HT1080 (cell line): ENCODE results near the gene PASK. TPM values are rescaled to one million over a fixed set of nuclear protein-coding genes. Genes with fewer than 3 reads are reported as not detected.

Experiments
- DNase-seq: peaks from one replicate; pipeline ENCODE4 v3.0.0-alpha.2; 2015; ENCODE audit warnings: low read depth
- total RNA-seq: library from RNA; depleted of rRNA; stranded (reverse); fragments of >200 nt; shearing (Covaris generic); gene quantifications from 2 replicates; pipeline ENCODE4 v1.2.3, GENCODE V29; 2014

Gene PASK
- total RNA-seq, 1 experiment from 2014 or later: 6.7 TPM

DNA sequence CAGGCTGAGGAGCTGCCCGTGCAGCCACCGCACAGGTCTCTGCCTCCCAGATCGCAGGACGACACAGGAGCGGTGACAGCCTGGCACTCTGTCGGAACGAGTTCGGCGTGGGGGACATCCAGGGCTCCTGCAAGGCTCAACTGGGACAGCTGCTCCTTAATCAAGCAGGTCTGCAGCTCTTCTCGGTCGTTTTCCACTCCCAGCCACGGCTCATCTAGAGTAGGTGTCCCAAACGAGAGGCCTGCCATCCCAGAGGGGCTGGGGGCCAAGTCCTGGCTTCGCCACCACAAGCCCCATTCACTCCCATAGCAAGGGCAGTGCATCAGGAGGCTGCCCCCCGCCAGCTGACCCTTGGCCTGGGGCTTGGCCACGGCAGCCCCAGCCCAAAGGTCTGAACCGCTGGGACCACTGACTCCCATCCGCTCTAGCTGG is 22.5 kb downstream of the PASK start:
- DNase-seq: no peak

DNA sequence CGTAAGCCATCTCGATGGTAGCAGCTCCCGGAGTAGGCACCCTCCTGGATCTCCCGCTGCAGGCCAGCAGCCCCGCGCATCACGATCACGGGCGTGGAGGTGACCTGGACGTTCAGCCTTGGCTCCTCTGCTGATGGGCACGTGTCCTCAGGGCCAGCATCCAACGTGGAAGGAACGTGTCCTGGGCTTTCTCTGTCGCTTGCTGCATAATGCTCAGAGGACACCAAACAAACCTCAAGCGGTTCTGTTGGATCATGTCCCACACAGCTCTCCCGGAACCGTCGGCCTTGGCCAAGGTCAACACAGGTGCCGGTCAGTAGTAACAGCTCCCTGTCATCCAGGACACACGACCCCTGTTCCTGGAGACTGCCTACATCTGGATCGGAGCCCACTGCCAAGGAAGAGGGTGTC is 23.1 kb downstream of the PASK start:
- no peak for DNase-seq

DNA sequence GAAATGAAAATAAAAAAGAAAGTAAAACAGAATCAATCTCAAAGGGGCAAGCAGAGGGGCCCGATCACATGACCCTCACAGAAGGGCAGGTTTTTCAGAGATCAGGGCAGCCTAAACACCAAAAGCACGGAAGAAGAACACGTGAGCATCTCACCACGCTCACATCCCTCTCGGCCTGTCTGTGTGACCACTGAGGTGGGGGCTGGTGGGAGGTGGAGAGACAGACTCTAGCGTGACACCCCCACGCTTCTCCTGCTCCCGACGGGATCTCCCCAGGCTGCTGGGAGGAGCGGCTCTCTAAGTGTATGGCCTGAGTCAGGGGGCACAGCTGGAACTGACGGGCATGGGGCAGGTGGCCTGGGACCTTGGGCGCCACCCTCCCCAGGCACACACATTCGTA is 23.6 kb downstream of the PASK start:
- no peak for DNase-seq

DNA sequence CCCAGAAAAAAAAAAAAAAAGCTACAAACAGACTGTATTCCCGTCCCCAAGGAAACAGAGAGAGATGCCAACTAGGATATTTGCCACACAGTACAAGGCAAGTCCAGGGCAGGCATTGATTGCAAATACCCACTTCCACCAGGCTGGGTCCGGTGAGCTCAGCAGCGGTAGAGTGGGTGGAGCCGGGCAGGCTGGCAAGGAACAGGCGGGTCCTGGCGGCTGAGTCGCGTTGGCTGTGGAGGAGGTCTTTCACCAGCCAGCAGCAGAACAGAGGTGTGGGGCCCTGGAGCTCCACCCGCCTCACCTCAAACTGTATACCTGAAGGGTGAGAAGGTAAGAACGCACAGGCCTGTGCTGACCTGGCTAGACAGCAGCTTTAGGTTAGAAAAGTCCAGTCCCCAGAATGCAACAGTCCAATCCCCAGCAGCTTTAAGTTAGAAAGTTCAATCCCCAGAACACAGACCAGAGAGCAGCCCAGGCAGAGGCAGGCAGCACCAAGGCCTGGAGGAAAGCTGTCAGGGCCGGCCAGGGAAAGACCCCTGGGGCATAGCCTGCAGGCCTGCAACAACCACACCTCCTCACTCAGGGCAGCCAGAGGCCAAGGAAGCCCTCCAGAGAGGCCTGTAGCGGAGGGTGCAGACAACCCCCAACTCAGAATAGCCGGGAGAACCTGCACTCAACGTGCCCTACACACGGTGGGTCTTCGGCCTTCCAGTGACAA is 25.3 kb downstream of the PASK start:
- DNase-seq: peak; percentile 34

DNA sequence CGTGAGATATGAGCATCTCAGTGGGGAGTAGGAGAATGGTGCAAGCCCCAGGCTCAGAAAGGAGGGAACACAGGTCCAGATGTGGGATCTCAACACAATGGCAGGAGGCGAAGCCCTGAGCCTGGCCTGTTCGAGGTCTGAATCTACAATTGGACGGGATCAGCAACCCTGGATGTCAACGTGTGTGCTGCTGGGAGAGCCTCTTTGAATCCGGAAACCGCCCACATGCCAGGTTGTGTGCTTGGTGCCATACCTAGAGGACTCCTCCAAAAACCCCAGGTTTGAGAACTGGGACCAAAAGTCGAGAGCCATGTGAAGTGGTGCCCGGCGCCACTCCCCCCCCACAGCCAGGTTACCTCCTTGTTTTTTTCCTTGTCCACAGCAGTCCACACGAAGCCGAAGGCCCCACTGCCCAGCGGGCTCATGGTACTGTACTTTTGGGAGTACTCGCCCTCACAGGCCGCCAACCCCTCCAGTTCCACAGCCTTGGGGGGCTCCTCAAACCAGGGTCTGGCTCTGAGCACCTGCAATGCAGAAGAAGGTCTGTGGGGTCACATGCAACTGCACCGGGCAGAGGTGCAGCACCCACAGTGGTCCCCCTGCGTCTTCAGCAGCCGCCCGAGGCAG is 26.8 kb downstream of the PASK start:
- DNase-seq: no peak

DNA sequence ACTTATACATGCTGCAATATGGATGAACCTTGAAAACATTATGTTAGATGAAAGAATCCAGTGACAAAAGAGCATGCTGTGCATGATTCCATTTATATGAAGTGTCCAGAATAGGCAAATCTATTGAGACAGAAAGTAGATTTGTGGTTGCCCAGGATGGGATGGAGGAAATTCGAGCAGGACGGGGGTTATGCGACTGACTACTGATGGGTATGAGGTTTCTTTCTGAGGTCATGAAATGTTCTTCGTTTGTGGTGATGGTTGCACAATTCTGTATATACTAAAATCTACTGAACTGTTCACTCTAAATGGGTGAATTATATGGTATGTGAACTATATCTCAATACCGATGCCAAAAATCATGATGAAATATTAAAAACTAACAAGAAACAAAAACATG is 28.3 kb downstream of the PASK start:
- DNase-seq: no peak

DNA sequence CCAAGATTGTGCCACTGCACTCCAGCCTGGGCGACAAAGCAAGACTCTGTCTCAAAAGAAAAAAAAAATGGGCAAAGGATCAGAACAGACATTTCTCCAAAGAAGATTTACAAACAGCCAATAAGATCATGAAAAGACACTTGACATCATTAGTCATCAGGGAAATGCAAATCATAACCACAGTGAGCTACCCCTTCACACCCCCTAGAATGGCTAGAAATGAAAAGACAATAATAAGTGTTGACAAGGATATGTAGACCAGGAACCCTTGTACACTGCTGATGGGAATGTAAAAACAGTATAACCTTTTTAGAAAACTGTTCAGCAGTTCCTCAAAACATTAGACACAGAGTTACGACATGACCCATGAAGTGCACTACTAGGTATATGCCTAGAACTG is 28.8 kb downstream of the PASK start:
- peak; percentile 13 for DNase-seq

DNA sequence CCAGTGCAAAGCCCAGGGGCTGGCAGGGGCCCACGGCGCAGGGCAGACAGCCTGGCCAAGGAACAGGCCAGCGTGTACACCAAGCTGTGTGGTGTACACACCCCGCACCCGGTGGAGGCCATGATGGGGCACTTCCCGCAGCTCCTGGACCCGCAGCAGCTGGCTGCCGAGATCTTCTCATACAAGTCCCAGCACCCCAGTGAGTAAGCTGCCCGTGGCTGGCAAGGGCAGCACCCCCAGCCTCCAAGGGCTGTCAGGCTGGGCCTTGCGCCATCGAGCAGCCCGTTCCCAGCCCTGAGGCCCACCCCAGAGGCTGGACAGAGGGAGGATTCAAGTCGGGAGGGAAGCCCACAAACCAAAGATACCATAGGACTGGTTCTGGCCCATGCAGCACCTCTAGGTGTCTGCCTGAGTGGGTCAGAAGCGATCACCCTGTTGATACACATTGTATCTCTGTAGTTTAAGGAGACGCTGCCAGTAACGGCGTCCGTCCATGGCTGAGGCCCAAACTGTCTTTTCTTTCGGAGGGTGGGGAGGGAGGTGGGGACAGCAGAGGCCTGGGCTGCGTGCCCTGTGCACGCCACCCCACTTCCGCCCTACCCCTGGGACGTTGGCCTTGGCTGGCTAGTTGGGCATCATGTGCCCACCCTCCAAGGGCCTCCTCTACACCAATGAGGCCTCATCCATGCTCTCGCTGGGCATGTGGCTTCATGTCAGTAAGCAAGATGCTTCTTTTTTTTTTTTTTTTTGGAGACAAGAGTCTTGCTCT is 30.4 kb downstream of the PASK start:
- DNase-seq: no peak

DNA sequence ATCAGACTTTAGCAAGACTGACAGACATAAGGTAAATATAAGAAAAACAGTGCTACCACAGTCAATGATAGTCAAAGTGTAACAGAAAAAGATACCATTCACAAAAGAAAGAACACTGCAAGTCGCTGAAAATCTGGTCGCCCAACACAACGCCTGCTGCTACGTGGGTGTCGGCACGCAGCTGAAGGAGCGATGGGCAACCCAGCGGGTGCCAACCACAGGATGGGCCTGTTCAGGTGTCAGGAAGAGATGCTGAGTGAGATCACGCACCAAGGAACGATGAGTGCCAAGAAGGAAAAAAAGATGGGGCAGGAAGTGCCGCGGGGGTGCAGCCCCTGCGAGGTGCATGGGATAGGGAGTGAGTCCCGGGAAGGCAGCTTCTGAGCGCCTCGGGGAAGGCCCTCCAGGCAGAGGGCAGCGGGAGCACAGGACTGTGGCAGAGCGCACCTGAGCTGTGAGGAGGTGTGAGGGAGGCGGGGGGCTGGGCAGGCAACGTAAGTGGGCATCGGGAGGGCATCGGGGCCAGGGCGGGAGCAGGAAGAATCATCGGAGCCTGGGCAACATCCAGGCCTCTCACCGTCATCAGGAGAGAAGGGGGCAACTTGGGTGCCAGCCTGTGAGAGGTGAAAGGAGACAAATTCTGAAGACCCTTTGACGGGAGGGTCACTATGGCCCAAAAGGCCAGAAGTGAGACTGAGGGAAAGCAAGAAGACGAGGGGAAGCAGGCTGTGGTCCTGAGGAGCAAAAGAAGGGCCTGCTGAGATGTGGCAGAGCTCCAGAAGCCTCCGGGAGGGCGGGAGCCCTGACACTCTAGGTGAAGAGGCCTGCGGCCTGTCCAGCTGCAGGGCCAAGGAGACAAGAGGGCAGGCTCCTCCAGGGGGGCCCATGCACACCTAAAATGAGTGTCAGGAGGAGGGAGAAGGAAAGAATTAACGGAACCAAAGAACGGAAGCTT is 32.4 kb downstream of the PASK start:
- DNase-seq: no peak

DNA sequence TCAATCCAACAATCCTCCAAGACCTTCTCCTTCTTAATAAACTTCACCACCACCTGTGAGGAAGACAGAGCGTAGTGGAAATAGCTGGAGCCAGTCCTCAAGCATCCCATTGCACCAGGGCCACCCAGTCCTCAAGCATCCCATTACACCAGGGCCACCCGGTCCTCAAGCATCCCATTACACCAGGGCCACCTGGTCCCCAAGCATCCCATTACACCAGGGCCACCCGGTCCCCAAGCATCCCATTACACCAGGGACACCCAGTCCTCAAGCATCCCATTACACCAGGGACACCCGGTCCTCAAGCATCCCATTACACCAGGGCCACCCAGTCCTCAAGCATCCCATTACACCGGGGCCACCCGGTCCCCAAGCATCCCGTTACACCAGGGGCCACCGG is 33.9 kb downstream of the PASK start:
- DNase-seq: no peak

DNA sequence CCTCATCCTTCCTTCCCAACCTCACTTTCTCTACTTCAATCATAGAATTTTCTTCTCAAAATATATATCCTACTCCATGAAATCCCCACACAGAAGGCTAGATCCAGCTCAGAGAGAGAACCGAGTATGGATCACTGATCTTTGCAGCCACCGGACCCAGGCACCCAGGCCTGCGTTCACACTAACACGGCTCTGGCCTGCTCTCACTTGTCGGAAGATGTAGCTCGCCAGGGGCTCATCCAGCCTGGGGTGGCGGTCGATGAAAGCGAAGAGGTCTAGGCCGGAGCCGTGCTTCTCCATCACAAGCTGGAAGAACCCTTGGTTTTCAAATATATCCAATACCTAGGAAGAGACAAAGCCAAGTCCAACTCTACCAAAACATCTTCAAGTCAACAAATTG is 34.4 kb downstream of the PASK start:
- no peak for DNase-seq

DNA sequence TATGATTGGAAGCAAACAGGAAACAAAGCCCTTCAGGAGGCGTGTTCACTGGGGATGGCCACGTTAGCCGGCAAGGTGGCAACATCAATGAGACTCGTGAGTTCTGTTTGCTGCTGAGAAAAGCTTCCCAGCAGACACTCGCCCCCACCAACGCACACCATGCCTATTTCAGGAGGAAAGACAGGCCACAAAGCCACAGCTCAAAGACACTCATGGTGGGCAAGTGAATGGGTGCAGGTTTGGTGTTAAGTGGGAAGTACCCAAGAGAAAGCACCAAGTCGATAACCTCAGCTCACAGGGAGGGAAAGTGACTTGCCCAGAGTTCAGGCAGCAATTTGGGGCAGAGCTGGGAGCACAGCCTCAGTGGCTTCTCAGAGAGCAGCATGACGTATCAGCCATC is 36.7 kb downstream of the PASK start:
- DNase-seq: no peak

DNA sequence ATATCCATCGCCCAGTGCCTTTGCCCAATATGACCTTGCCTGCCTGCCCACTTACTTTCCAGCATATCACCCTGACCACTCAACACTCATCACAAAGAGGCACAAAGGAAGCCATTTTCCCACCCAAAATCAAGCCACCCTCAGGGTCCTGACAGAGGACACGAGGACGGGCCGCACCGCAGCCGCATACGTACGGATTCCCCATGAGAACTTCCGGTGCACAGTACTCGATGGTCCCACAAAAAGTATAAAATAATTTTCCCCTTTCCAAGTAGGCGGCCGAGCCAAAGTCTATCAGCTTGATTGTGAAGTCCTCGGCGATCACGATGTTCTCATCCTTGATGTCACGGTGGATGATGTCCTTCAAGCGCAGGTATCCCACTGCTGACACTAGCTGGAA is 37.2 kb downstream of the PASK start:
- no peak for DNase-seq

DNA sequence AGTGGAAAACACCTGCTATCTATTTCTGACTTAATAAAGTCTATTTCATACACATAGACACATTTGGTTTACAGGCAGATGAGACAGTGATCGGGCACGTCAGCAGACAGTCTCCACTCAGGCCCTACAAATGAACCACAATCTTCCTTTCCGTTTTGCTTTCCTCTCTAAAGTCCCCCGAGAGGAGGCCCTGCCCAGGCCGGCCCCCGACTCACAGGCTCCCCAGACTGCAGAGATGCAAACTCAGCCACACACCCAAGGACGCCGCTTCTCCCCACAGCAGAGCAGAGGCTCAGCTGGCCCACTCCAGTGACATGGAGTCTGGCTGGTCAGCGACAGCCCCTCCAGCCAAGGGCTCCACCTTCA is 37.8 kb downstream of the PASK start:
- DNase-seq: no peak

DNA sequence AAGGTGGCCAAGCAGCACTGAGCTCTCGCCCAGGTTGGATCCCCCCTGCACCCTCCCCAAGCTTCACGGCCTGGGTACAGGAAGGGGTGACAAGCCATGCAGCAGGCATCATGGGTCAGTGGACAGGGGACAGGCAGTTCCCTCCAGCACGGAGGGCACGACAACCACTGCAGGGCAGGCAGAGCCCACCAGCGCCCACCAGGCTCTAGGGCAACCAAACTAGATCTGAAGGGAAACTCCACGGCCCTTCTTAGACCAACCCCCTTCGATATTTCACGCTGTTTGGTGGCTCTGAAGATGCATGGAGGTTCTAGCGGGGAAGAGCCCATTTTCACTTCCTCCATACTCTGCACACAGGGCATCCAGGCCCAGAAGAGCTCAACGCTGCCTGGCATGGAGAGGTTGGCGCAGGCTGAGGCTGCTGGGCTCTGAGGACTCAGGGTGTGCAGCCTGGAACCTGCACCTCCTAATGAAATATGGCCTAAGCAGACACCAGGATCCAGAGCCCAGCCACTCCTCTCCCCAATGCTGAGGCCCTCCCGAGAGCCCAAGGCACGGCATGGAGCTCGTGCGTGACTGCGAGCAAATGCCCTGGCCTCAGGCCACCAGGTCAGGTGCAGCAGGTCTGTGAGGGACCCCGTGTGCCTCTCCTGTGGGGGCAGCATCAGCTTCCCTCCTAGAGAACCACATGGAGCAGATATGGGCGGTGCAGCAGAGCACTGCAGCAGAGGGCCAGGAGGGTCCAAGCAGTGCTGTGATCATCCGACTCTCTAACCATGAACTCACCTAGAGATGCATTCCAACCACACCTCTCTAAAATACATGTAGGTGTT is 38.4 kb downstream of the PASK start:
- DNase-seq: no peak

DNA sequence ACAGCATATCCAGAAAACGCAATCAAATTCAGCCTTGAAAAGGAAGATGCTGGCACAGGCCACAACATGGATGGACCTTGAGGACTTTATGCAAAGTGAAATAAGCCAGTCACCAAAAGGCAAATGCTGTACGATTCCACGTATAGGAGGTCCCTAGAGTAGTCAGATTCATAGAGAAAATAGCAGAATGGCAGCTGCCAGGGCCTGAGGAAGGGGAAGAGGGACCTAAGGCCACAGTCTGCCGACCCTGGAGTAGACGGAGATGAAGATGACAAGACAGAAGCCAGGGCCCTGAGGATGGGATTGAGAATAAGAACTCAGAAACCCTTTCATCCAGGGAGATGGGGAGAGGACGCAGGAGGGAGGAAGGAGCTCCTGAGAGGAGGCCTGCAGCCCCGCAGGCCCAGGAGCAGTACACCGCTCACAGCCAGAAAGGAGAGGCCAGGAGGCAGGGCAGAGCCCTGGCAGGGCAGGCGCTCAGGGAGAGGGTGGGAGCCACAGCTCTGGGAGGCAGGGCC is 39.1 kb downstream of the PASK start:
- DNase-seq: no peak

DNA sequence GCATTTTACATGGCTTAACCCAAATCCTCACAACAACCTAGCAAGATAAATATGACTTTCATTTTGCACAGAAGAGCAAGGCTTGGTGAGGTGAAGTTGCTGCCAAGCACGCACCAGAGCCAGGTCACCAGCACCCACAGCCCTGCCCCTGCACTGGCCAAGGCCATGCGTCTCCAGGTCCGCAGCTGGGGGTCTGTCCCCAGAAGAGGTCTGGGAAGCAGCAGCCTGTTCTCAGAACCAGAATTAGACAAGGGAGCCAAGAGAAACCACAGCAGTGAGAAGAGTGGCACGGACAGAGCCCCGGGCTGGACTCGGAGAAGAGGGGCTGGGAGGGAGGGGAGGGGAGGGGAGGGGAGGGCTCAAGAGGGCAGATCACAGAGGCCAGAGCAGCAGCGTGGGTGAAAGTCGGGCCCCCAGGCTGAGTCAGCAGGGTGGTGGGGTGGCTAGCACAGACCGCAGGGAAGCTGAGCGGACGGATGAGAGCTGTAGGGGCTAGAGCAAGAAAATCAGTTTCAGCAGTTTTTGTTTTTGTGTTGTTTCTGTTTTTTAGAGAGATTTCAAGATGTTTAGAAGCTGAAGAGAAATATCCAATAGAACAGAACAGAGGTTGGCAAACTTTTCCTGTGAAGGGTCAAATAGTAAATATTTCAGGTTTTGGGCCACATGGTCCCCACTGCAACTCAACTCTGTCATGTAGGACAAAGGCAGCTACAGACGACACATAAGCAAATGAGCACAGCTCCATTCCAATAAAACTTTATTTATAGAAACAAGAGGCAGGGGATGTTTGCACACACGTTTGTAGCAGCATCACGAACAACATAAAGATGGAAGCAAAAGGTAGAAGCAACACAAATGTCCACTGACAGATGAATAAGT is 39.8 kb downstream of the PASK start:
- no peak for DNase-seq

DNA sequence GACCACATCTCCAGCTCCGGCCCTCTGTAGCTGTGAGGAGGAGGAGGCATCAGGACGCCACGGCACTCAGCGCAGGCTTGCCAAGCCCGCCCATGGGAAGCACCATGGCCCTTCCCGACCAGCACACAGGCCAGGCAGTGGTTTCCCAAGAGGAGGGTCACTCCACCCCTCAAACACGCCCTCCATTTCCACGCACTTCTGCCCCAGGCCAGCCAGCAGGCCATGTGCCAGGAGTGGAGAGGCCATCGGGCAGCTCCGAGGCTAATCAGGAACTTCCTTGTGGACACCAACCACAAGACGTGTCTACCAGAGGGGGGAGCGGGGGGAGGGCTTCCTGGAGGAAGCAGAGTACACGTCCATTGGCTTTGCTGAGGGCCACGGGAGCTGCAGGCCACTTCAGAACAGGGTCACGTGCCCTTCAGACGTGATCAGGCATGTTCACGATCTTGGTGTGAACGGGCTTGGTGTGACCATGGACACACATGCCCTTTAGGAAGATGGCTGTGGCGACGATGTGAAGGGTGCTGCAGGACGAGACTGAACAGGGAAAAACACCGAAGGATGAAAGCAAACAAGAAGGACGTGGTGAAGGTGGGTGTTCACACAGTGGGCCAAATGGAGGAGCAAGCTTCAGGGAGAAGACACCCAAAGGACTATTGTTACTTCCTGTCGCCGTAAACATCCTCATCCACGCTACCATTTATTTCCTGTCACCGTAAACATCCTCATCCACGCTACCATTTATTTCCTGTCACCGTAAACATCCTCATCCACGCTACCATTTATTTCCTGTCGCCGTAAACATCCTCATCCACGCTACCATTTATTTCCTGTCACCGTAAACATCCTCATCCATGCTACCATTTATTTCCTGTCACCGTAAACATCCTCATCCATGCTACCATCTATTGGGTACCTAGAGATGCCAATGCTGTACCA is 40.7 kb downstream of the PASK start:
- no peak for DNase-seq
